ENCODE measurements around the gene LMAN1L.
A peak's percentile ranks its signal among the peaks of the same experiment; 100 is the strongest.

The LMAN1L gene

GRCh38 chr15:74809956-74810355 is 2.7 kb upstream of the LMAN1L start:
- no peak overlapping the region for H2AFZ ChIP-seq
- H3K9ac ChIP-seq: no peak overlapping the region
- H3K4me2 ChIP-seq (ENCODE audit: low read length): no peak overlapping the region
- H3K27me3 ChIP-seq (ENCODE audit: control insufficient read depth, insufficient read depth, low read length): no peaks in the 10 kb centered on the region
- no peak for TF ChIP-seq CTCF (IDR thresholded peaks at IDR 0.05)
- H3K27ac ChIP-seq: no peak overlapping the region
- no peaks in the 10 kb centered on the region for H3K4me1 ChIP-seq
- H3K4me3 ChIP-seq (ENCODE audit: low read depth, low read length): no peak overlapping the region
- no peaks in the 10 kb centered on the region for H3K9me3 ChIP-seq (ENCODE audit: control insufficient read depth, low read length)
- no peaks in the 10 kb centered on the region for H3K36me3 ChIP-seq (ENCODE audit: control insufficient read depth, insufficient read depth, low read length)
- no peaks in the 10 kb centered on the region for H3K79me2 ChIP-seq

GRCh38 chr15:74815121-74815934 is 2.7 kb downstream of the LMAN1L start:
- Histone ChIP-seq H3K9me3 (ENCODE audit: control insufficient read depth, low read length) (no peaks in the 10 kb centered on the region), H3K36me3 (ENCODE audit: control insufficient read depth, insufficient read depth, low read length) (no peaks in the 10 kb centered on the region), H3K4me3 (ENCODE audit: low read depth, low read length) (no peak overlapping the region), H3K9ac (no peak overlapping the region), H2AFZ (peak overlapping the region; percentile 38), H3K4me2 (ENCODE audit: low read length) (no peak overlapping the region), H3K27ac (no peak overlapping the region), H3K27me3 (ENCODE audit: control insufficient read depth, insufficient read depth, low read length) (no peaks in the 10 kb centered on the region), H3K4me1 (peaks cover 15% of the 10 kb centered on the region), H3K79me2 (no peaks in the 10 kb centered on the region)
- no peak for TF ChIP-seq CTCF (IDR thresholded peaks at IDR 0.05)

GRCh38 chr15:74815961-74816360 is 3.3 kb downstream of the LMAN1L start:
- peaks cover 19% of the 10 kb centered on the region for H3K4me1 ChIP-seq

GRCh38 chr15:74816624-74817369 is 4.2 kb downstream of the LMAN1L start:
- H3K79me2 ChIP-seq: no peaks in the 10 kb centered on the region
- H3K36me3 ChIP-seq (ENCODE audit: control insufficient read depth, insufficient read depth, low read length): no peaks in the 10 kb centered on the region
- H3K27ac ChIP-seq: peak overlapping the region; percentile 63
- peak overlapping the region; percentile 50 for H2AFZ ChIP-seq
- H3K27me3 ChIP-seq (ENCODE audit: control insufficient read depth, insufficient read depth, low read length): no peaks in the 10 kb centered on the region
- no peak for TF ChIP-seq CTCF (IDR thresholded peaks at IDR 0.05)
- H3K4me1 ChIP-seq: peaks cover 21% of the 10 kb centered on the region
- no peak overlapping the region for H3K4me3 ChIP-seq (ENCODE audit: low read depth, low read length)
- no peak overlapping the region for H3K4me2 ChIP-seq (ENCODE audit: low read length)
- H3K9me3 ChIP-seq (ENCODE audit: control insufficient read depth, low read length): no peaks in the 10 kb centered on the region
- no peak overlapping the region for H3K9ac ChIP-seq

More at GRCh38 chr15:74815961-74816360, 3.3 kb downstream of the LMAN1L start:
- Histone ChIP-seq H3K79me2 (no peaks in the 10 kb centered on the region), H3K27ac (no peak overlapping the region), H3K27me3 (ENCODE audit: control insufficient read depth, insufficient read depth, low read length) (no peaks in the 10 kb centered on the region), H3K9me3 (ENCODE audit: control insufficient read depth, low read length) (no peaks in the 10 kb centered on the region), H3K4me2 (ENCODE audit: low read length) (no peak overlapping the region), H3K9ac (no peak overlapping the region), H2AFZ (no peak overlapping the region), H3K4me3 (ENCODE audit: low read depth, low read length) (no peak overlapping the region), H3K36me3 (ENCODE audit: control insufficient read depth, insufficient read depth, low read length) (no peaks in the 10 kb centered on the region)
- TF ChIP-seq CTCF (IDR thresholded peaks at IDR 0.05): no peak
